GM18951 (cell line): ENCODE measurements around the gene HSBP1.

Source experiments
- POLR2A ChIP-seq: IDR thresholded peaks from 4 replicates; pipeline ENCODE4 v1.6.1; 2011; ENCODE audit warnings: mild to moderate bottlenecking; ENCODE audit not compliant: insufficient read length, insufficient read depth; ENCODE audit errors: extremely low read depth
- in situ Hi-C: fragments of 300-500 bp; cut with MboI; formaldehyde crosslinking; loops from one replicate; pipeline ENCODE4 v1.12.0; 2022; ENCODE audit warnings: low sequenced_read_pairs, mixed read lengths, inconsistent platforms; ENCODE audit not compliant: unreplicated experiment

HSBP1 gene

GRCh38 chr16:83791916-83792315 lies 15.9 kb upstream of the HSBP1 start:
- in situ Hi-C loops = no loop called here

GRCh38 chr16:83792391-83792790 lies 15.4 kb upstream of the HSBP1 start:
- no peak for TF ChIP-seq POLR2A
- in situ Hi-C loops = no loop called here

More at GRCh38 chr16:83791916-83792315, 15.9 kb upstream of the HSBP1 start:
- no peak for TF ChIP-seq POLR2A

GRCh38 chr16:83793179-83793578 lies 14.6 kb upstream of the HSBP1 start:
- in situ Hi-C loops = no loop called here
- no peak for TF ChIP-seq POLR2A

- in situ Hi-C loops = no loop called here
- TF ChIP-seq POLR2A = no peak
Observed at GRCh38 chr16:83794860-83795554, 12.8 kb upstream of the HSBP1 start.

- TF ChIP-seq POLR2A = no peak
- in situ Hi-C loops = no loop called here
Observed at GRCh38 chr16:83797013-83797412, 10.8 kb upstream of the HSBP1 start.

- no peak for TF ChIP-seq POLR2A
- in situ Hi-C loops = no loop called here
Observed at GRCh38 chr16:83799336-83799735, 8.4 kb upstream of the HSBP1 start.

GRCh38 chr16:83802135-83802534 lies 5.6 kb upstream of the HSBP1 start:
- TF ChIP-seq POLR2A = no peak
- in situ Hi-C loops = no loop called here

- TF ChIP-seq POLR2A = no peak
Observed at GRCh38 chr16:83802554-83803205, 5.1 kb upstream of the HSBP1 start.

GRCh38 chr16:83803811-83804210 lies 4.0 kb upstream of the HSBP1 start:
- in situ Hi-C loops = no loop called here
- no peak for TF ChIP-seq POLR2A

More at GRCh38 chr16:83802554-83803205, 5.1 kb upstream of the HSBP1 start:
- in situ Hi-C loops = no loop called here

- TF ChIP-seq POLR2A = no peak
Observed at GRCh38 chr16:83804366-83804765, 3.4 kb upstream of the HSBP1 start.

GRCh38 chr16:83806036-83806435 lies 1.7 kb upstream of the HSBP1 start:
- in situ Hi-C loops = no loop called here

More at GRCh38 chr16:83804366-83804765, 3.4 kb upstream of the HSBP1 start:
- in situ Hi-C loops = no loop called here

GRCh38 chr16:83806731-83807130 lies 1.0 kb upstream of the HSBP1 start:
- in situ Hi-C loops = no loop called here
- no peak for TF ChIP-seq POLR2A

More at GRCh38 chr16:83806036-83806435, 1.7 kb upstream of the HSBP1 start:
- TF ChIP-seq POLR2A = no peak

- no peak for TF ChIP-seq POLR2A
- in situ Hi-C loops = no loop called here
Observed at GRCh38 chr16:83807327-83807709, 460 bp upstream of the HSBP1 start.

GRCh38 chr16:83808573-83809014 lies 816 bp downstream of the HSBP1 start:
- in situ Hi-C loops = no loop called here
- TF ChIP-seq POLR2A = no peak
